ENCODE measurements around the gene METTL24. TPM values are rescaled to one million over a fixed set of nuclear protein-coding genes. Genes with fewer than 3 reads are reported as not detected.

The METTL24 gene
- 0.82 TPM in 1 of 2 replicates, not detected in the other for total RNA-seq

- no peak for DNase-seq (ENCODE audit: extremely low read depth, low read depth, low spot score)
Observed at GRCh38 chr6:110357664-110358552, at the start of gene METTL24. Gene METTL24, minus strand, starts transcription at chr6:110358349. Its CDS starts 77 bp downstream, at chr6:110358272.

GRCh38 chr6:110404607-110405006 is 46.5 kb upstream of the METTL24 start:
- DNase-seq (ENCODE audit: extremely low read depth, low read depth, low spot score) = no peak

- no peak for DNase-seq (ENCODE audit: extremely low read depth, low read depth, low spot score)
Observed at GRCh38 chr6:110401585-110402176, 43.5 kb upstream of the METTL24 start.

GRCh38 chr6:110400208-110400607 is 42.1 kb upstream of the METTL24 start:
- no peak for DNase-seq (ENCODE audit: extremely low read depth, low read depth, low spot score)

- no peak for DNase-seq (ENCODE audit: extremely low read depth, low read depth, low spot score)
Observed at GRCh38 chr6:110399219-110400071, 41.3 kb upstream of the METTL24 start.

- no peak for DNase-seq (ENCODE audit: extremely low read depth, low read depth, low spot score)
Observed at GRCh38 chr6:110398778-110399177, 40.6 kb upstream of the METTL24 start.

- DNase-seq (ENCODE audit: extremely low read depth, low read depth, low spot score) = no peak
Observed at GRCh38 chr6:110395221-110395620, 37.1 kb upstream of the METTL24 start.

- DNase-seq (ENCODE audit: extremely low read depth, low read depth, low spot score) = no peak
Observed at GRCh38 chr6:110394409-110394808, 36.3 kb upstream of the METTL24 start.

GRCh38 chr6:110392727-110393126 is 34.6 kb upstream of the METTL24 start:
- no peak for DNase-seq (ENCODE audit: extremely low read depth, low read depth, low spot score)

GRCh38 chr6:110390404-110390803 is 32.3 kb upstream of the METTL24 start:
- DNase-seq (ENCODE audit: extremely low read depth, low read depth, low spot score) = no peak

GRCh38 chr6:110389689-110390382 is 31.7 kb upstream of the METTL24 start:
- DNase-seq (ENCODE audit: extremely low read depth, low read depth, low spot score) = peak; percentile 50

- no peak for DNase-seq (ENCODE audit: extremely low read depth, low read depth, low spot score)
Observed at GRCh38 chr6:110387986-110388385, 29.8 kb upstream of the METTL24 start.

- DNase-seq (ENCODE audit: extremely low read depth, low read depth, low spot score) = no peak
Observed at GRCh38 chr6:110385458-110385863, 27.3 kb upstream of the METTL24 start.

- DNase-seq (ENCODE audit: extremely low read depth, low read depth, low spot score) = no peak
Observed at GRCh38 chr6:110378552-110378951, 20.4 kb upstream of the METTL24 start.

- DNase-seq (ENCODE audit: extremely low read depth, low read depth, low spot score) = no peak
Observed at GRCh38 chr6:110369066-110369465, 10.9 kb upstream of the METTL24 start.

GRCh38 chr6:110368284-110368683 is 10.1 kb upstream of the METTL24 start:
- no peak for DNase-seq (ENCODE audit: extremely low read depth, low read depth, low spot score)

GRCh38 chr6:110367825-110368224 is 9.7 kb upstream of the METTL24 start:
- no peak for DNase-seq (ENCODE audit: extremely low read depth, low read depth, low spot score)

GRCh38 chr6:110366975-110367374 is 8.8 kb upstream of the METTL24 start:
- DNase-seq (ENCODE audit: extremely low read depth, low read depth, low spot score) = no peak

- no peak for DNase-seq (ENCODE audit: extremely low read depth, low read depth, low spot score)
Observed at GRCh38 chr6:110366256-110366655, 8.1 kb upstream of the METTL24 start.

- DNase-seq (ENCODE audit: extremely low read depth, low read depth, low spot score) = no peak
Observed at GRCh38 chr6:110364364-110365105, 6.4 kb upstream of the METTL24 start.
